Brain microvascular endothelial cell (primary cell): ENCODE data around the gene RPL3.

Source experiments
- DNase-seq: peaks from one replicate; pipeline ENCODE4 v3.0.0-alpha.2; 2020
- H3K27ac ChIP-seq: fragments of 250-450 bp; sonication (Bioruptor Pico); 2 replicates; pipeline ENCODE4 v1.5.1; 2020; ENCODE audit warnings: mild to moderate bottlenecking, moderate library complexity
- H3K27me3 ChIP-seq: fragments of 250-450 bp; sonication (Bioruptor Pico); replicated peaks from 2 replicates; pipeline ENCODE4 v1.5.1; 2020; ENCODE audit warnings: mild to moderate bottlenecking
- H3K36me3 ChIP-seq: fragments of 250-450 bp; sonication (Bioruptor Pico); replicated peaks from 2 replicates; pipeline ENCODE4 v1.5.1; 2020; ENCODE audit warnings: mild to moderate bottlenecking
- H3K4me3 ChIP-seq: 2 replicates; pipeline ENCODE4 v1.5.1; 2011; ENCODE audit warnings: low read depth, mild to moderate bottlenecking, control low read depth, low read length, moderate library complexity
- in situ Hi-C: cut with HindIII; loops from 2 replicates; pipeline ENCODE4 v1.10.0; 2017; ENCODE audit warnings: low sequenced_read_pairs, low pct_ligation_motif_present
- TF ChIP-seq, protein P1 (sequence below): IDR thresholded peaks from 2 replicates; pipeline ENCODE4 v1.5.1; 2011; ENCODE audit warnings: low read depth, mild to moderate bottlenecking, moderate library complexity, low read length, control low read depth, inconsistent platforms; ENCODE audit errors: missing control alignments

The RPL3 gene

DNA sequence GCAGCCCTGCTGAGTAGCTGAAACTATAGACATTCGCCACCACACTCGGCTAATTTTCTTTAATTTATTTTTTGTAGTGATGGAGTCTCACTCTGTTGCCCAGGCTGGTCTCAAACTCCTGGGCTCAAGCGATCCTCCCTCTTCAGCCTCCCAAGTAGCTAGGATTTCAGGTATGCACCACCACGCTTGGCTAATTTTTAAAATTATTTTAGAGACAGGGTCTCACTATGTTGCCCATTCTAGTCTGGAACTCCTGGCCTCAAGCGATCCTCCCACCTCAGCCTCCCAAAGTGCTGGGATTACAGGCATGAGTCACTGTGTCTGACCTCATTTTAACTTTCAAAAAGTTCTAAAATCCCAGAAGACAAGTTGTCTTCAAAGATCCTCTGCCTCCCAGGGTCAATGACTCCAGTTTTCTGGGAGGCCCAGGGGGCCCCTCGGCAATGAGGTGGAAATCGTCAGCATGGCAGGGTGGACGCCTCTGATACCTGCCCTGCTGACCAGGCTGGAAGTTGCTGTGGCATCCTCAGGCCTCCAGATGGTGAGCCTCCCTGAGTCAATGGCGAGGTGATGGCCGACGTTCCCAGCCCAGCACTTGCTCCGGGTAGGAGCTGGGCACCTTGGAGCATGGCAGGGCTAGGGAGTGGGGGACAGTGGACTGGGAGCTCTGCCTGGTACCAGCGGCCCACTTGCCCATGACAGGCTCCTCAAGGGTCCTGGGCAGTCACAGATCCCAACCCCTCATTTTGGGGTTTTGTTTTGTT, 31.1 kb downstream of the RPL3 start:
- DNase-seq, result no peak
- H3K27me3 ChIP-seq, result no peaks in the 10 kb centered on the region
- TF ChIP-seq, protein P1, sequence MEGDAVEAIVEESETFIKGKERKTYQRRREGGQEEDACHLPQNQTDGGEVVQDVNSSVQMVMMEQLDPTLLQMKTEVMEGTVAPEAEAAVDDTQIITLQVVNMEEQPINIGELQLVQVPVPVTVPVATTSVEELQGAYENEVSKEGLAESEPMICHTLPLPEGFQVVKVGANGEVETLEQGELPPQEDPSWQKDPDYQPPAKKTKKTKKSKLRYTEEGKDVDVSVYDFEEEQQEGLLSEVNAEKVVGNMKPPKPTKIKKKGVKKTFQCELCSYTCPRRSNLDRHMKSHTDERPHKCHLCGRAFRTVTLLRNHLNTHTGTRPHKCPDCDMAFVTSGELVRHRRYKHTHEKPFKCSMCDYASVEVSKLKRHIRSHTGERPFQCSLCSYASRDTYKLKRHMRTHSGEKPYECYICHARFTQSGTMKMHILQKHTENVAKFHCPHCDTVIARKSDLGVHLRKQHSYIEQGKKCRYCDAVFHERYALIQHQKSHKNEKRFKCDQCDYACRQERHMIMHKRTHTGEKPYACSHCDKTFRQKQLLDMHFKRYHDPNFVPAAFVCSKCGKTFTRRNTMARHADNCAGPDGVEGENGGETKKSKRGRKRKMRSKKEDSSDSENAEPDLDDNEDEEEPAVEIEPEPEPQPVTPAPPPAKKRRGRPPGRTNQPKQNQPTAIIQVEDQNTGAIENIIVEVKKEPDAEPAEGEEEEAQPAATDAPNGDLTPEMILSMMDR, result no peak
- in situ Hi-C loops, result no loop called here
- no peaks in the 10 kb centered on the region for H3K36me3 ChIP-seq
- no peak overlapping the region for H3K4me3 ChIP-seq
- no peak overlapping the region for H3K27ac ChIP-seq

DNA sequence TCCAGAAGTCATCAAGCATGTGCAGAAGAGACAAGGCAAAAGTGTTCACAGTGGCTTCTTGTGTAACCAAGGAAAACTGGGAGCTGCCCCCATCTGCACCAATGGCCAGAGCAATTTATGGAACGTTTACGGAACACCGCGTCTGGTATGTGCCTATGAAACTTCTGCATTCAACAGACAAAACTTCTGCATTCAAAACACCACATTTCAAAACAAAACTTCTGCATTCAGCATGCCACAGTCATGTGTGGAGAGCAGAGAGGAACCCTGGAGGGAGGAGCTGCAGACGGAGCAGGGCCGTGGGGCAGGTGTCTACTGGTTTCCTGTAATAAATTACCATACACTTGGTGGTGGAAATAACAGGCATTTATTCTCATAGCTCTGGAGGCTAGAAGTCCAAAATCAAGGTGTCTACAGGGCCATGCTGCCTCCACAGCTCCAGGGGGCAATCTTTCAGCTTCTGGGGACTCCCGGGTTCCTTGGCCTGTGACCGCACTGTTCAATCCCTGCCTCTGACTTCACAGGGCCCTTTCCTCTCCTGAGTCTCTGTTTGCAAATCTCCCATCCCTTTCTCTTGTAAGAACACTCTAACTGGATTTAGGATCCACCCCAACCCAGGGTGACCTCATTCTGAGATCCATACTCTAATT, 32.2 kb downstream of the RPL3 start:
- no peaks in the 10 kb centered on the region for H3K36me3 ChIP-seq
- H3K27me3 ChIP-seq, result no peaks in the 10 kb centered on the region
- H3K4me3 ChIP-seq, result no peak overlapping the region
- no peak overlapping the region for H3K27ac ChIP-seq
- no peak for DNase-seq
- in situ Hi-C loops, result no loop called here
- TF ChIP-seq, protein P1, result no peak

DNA sequence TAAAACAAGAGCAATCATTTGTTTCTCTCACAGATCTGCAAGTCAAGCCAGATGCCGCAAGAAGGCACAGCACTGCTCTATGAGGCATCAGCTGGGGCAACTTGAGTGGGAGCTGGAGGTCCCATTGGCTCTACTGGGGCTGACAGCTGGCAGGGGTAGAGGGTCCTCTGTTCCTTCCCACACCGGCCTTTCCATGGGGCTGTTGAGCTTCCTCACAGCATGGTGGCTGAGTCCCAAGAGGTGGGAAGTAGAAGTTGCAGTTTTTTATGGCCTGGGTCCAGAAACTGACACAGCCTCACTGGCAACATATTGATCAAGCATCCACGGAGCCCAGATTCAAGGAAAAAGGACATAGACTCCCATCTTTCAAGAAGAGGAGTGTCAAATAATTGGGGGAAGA, 34.4 kb downstream of the RPL3 start:
- in situ Hi-C loops, result no loop called here
- Histone ChIP-seq H3K27ac (no peak overlapping the region), H3K36me3 (no peaks in the 10 kb centered on the region), H3K27me3 (no peaks in the 10 kb centered on the region), H3K4me3 (no peak overlapping the region)
- TF ChIP-seq, protein P1, result no peak
- no peak for DNase-seq

DNA sequence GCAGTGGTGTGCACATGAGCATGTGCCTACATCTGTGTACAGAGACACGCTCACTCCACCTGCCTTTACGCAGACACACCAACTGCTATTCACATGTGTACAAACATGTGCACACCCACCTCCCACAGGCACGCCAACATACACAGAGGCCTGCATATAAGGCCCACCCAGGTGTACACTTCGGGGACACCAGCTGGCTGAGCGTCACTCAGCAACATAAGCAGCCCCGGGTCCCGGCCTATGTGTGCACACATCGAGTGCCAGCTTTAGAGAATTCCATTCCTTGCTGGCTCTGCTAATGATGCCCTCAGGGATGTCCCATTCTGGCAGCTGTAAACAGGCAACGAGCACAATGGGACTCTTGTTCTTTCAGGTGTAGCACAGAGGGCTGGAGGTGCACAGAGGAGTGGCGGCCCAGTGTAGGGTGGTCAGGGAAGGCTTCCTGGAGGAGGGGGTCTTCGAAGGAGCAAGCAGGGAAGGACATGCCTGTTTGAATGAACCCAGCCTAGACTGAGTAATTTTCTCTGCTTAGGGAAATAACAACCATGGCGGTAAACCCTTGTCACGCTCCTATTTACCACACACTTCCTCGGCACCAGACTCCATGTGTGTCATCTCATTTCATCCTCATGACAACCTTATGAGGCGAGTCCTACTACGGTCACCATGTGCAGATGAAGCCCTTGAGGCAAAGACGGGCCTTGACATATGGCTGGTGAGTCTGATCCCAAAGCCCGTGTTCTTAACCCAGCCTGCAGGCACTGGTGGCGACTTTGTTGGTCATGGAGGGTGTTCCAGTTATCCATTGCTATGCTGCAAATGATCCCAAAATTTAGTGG, 35.1 kb downstream of the RPL3 start:
- Histone ChIP-seq H3K27ac (no peak overlapping the region), H3K4me3 (no peak overlapping the region), H3K36me3 (no peaks in the 10 kb centered on the region), H3K27me3 (no peaks in the 10 kb centered on the region)
- TF ChIP-seq, protein P1, result no peak
- DNase-seq, result no peak
- in situ Hi-C loops, result no loop called here

DNA sequence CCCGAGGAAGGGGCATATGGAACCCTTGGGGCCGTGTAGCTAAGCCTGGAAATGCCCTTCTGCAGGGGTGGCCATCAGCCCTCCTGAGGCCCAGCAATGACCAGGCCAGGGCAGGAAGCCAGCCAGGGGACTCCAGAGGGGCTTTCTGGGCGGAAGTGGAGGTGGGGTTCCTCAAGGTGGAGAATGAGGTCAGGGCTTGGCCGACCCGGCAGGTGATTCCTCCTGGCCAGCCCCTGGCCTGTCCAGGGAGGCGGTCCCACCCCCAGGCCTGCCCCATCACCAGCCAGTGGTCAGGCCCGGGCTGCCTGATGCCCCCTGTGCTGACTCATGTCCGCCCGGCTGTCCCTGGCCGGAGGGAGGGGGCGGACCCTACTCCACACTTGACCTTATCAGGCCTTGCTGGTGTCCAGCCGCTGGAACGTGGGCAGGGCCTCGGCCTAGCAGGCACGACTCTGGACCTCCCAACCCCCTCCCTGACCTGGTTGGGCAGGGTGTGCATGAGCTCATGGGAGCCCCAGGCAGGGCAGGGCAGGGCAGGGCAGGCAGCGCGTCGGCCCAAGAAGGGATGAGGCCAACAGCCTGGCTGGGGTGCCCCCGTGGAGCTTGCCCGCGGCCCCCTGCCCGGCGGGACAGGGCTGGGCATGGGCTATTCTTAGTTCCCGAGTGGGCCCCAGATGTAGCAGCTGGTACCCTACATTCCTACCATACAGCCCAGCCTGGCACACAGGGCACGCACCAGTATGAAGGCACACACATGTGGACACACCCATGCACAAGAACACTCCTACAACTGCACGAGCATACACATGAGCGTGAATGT, 35.9 kb downstream of the RPL3 start:
- TF ChIP-seq, protein P1, result no peak
- no peak overlapping the region for H3K27ac ChIP-seq
- no peaks in the 10 kb centered on the region for H3K36me3 ChIP-seq
- no peak for DNase-seq
- no peaks in the 10 kb centered on the region for H3K27me3 ChIP-seq
- in situ Hi-C loops, result no loop called here
- H3K4me3 ChIP-seq, result no peak overlapping the region
